ENCODE results near the gene RAP1GAP2.
A peak's percentile ranks its signal among the peaks of the same experiment; 100 is the strongest.

Gene RAP1GAP2

DNA sequence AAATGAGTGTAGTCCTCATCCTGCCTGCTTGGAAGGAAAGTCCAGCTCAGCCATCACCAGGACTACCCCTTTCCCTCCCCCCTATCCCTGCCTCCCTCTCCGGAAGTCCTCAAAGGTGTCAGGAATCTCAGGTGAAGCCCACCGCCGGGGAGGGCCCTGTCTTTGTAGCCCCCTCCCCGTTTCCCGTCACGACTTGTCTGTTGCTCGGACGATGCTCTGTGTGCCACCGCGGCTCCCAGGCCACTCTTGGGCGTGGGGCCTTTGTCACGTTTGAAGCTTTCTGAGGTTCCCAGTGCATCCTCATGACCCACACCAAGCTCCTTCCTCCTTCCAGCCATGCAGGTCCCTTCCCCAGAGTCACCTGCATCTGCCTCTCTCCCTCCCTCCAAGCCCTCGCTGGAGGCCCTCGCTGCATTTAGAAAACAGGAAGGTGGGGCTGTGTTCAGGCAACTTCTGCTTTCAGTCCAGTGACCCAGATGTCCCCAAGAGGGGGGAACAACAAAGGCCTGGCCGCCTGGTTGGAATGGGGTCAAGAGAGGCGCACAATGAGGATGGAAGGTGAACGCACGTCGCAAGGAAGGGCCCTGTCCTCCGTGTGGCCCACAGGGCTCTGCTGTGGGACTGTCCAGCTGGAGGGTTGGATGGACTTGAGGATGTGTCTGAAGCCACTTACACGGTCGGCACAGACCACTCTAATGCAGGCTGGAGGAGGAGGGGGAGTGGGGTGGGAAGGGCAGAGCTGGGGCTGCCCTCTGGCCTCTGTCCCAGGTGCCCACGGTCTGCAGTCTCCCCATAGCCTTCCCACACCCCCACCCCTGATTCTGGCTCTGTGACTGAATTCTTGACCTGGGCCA, 207.3 kb downstream of the RAP1GAP2 start:
- TF ChIP-seq EZH2 (IDR thresholded peaks at IDR 0.05; ENCODE audit: borderline replicate concordance, low read length), result no peak
- TF ChIP-seq, protein P1, sequence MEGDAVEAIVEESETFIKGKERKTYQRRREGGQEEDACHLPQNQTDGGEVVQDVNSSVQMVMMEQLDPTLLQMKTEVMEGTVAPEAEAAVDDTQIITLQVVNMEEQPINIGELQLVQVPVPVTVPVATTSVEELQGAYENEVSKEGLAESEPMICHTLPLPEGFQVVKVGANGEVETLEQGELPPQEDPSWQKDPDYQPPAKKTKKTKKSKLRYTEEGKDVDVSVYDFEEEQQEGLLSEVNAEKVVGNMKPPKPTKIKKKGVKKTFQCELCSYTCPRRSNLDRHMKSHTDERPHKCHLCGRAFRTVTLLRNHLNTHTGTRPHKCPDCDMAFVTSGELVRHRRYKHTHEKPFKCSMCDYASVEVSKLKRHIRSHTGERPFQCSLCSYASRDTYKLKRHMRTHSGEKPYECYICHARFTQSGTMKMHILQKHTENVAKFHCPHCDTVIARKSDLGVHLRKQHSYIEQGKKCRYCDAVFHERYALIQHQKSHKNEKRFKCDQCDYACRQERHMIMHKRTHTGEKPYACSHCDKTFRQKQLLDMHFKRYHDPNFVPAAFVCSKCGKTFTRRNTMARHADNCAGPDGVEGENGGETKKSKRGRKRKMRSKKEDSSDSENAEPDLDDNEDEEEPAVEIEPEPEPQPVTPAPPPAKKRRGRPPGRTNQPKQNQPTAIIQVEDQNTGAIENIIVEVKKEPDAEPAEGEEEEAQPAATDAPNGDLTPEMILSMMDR (IDR thresholded peaks at IDR 0.05; ENCODE audit: low read length), result no peak
- peak overlapping the region; percentile 36; the same call in 1 of the 2 replicates for H3K9ac ChIP-seq (ENCODE audit: low read length)
- no peaks in the 10 kb centered on the region for H3F3A ChIP-seq (ENCODE audit: insufficient read depth, low read length)
- H4K20me1 ChIP-seq (ENCODE audit: insufficient read depth, low read length), result no peaks in the 10 kb centered on the region
- H3K27ac ChIP-seq (ENCODE audit: low read depth, low read length, poor library complexity, severe bottlenecking), result peak overlapping the region; percentile 93
- no peak overlapping the region for H2AFZ ChIP-seq (ENCODE audit: low read length)
- no peaks in the 10 kb centered on the region; the same call in 1 of the 2 replicates for H3K27me3 ChIP-seq (ENCODE audit: insufficient read depth, low read length)
- H3K4me2 ChIP-seq (ENCODE audit: low read length), result peak overlapping the region; percentile 33
- H3K4me3 ChIP-seq (ENCODE audit: low read depth, low read length, poor library complexity, severe bottlenecking), result peak overlapping the region; percentile 24
- no peaks in the 10 kb centered on the region for H3K9me3 ChIP-seq (ENCODE audit: low read length)
- H3K79me2 ChIP-seq (ENCODE audit: insufficient read depth, low read length), result no peaks in the 10 kb centered on the region
- no peaks in the 10 kb centered on the region for H3K36me3 ChIP-seq (ENCODE audit: insufficient read depth, low read length)
- no peaks in the 10 kb centered on the region for H3K9me2 ChIP-seq (ENCODE audit: low read depth, low read length)
- H3K4me1 ChIP-seq (ENCODE audit: insufficient read depth, low read length, severe bottlenecking), result peaks cover 37% of the 10 kb centered on the region

- Histone ChIP-seq H3K27me3 (ENCODE audit: insufficient read depth, low read length) (no peaks in the 10 kb centered on the region; the same call in 1 of the 2 replicates), H3F3A (ENCODE audit: insufficient read depth, low read length) (no peaks in the 10 kb centered on the region), H3K4me2 (ENCODE audit: low read length) (peak overlapping the region; percentile 33), H3K4me1 (ENCODE audit: insufficient read depth, low read length, severe bottlenecking) (peaks cover 37% of the 10 kb centered on the region), H3K9ac (ENCODE audit: low read length) (no peak overlapping the region; the same call in 1 of the 2 replicates), H3K4me3 (ENCODE audit: low read depth, low read length, poor library complexity, severe bottlenecking) (peak overlapping the region; percentile 24), H3K79me2 (ENCODE audit: insufficient read depth, low read length) (no peaks in the 10 kb centered on the region), H3K27ac (ENCODE audit: low read depth, low read length, poor library complexity, severe bottlenecking) (peak overlapping the region; percentile 93), H2AFZ (ENCODE audit: low read length) (no peak overlapping the region), H4K20me1 (ENCODE audit: insufficient read depth, low read length) (no peaks in the 10 kb centered on the region), H3K36me3 (ENCODE audit: insufficient read depth, low read length) (no peaks in the 10 kb centered on the region), H3K9me3 (ENCODE audit: low read length) (no peaks in the 10 kb centered on the region), H3K9me2 (ENCODE audit: low read depth, low read length) (no peaks in the 10 kb centered on the region)
- TF ChIP-seq, protein P1 (IDR thresholded peaks at IDR 0.05; ENCODE audit: low read length), result no peak
- no peak for TF ChIP-seq EZH2 (IDR thresholded peaks at IDR 0.05; ENCODE audit: borderline replicate concordance, low read length)
Observed at GRCh38 chr17:3004150-3004801, 208.0 kb downstream of the RAP1GAP2 start.

DNA sequence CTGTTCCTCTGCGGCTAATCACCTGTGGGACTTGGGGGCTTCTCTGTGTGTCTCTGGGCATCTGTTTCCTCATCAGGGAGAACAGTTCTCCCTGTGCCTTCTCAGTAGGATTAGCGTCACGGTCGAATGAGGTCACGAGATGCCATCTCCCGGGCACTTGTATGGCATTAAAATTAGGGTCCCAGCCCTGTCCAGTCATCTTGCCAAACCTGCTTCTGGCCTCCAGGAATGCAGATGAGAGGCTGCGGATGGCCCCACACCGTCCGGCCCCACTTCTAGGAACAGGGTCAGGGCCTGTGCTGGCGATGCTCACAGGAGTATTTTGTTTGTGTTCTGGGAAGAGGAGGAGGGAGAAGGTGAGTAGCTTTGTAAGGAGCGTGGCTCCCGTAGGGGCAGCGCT, 208.7 kb downstream of the RAP1GAP2 start:
- H3K4me2 ChIP-seq (ENCODE audit: low read length), result no peak overlapping the region; the same call in 1 of the 2 replicates

More for the DNA sequence above, 208.7 kb downstream of the RAP1GAP2 start:
- peaks cover 37% of the 10 kb centered on the region for H3K4me1 ChIP-seq (ENCODE audit: insufficient read depth, low read length, severe bottlenecking)
- H3K27ac ChIP-seq (ENCODE audit: low read depth, low read length, poor library complexity, severe bottlenecking), result peak overlapping the region; percentile 93
- H2AFZ ChIP-seq (ENCODE audit: low read length), result no peak overlapping the region
- H3K27me3 ChIP-seq (ENCODE audit: insufficient read depth, low read length), result no peaks in the 10 kb centered on the region; the same call in 1 of the 2 replicates
- H3K36me3 ChIP-seq (ENCODE audit: insufficient read depth, low read length), result no peaks in the 10 kb centered on the region
- H3K4me3 ChIP-seq (ENCODE audit: low read depth, low read length, poor library complexity, severe bottlenecking), result no peak overlapping the region
- no peaks in the 10 kb centered on the region for H3F3A ChIP-seq (ENCODE audit: insufficient read depth, low read length)
- H3K9me3 ChIP-seq (ENCODE audit: low read length), result no peaks in the 10 kb centered on the region
- H3K9me2 ChIP-seq (ENCODE audit: low read depth, low read length), result no peaks in the 10 kb centered on the region
- no peak overlapping the region; the same call in 1 of the 2 replicates for H3K9ac ChIP-seq (ENCODE audit: low read length)
- no peak for TF ChIP-seq EZH2 (IDR thresholded peaks at IDR 0.05; ENCODE audit: borderline replicate concordance, low read length)
- TF ChIP-seq, protein P1 (IDR thresholded peaks at IDR 0.05; ENCODE audit: low read length), result no peak
- H3K79me2 ChIP-seq (ENCODE audit: insufficient read depth, low read length), result no peaks in the 10 kb centered on the region
- H4K20me1 ChIP-seq (ENCODE audit: insufficient read depth, low read length), result no peaks in the 10 kb centered on the region

All from OCI-LY1 (cell line).